Natural killer cell (primary cell): ENCODE results near the gene TSSK6. TPM values are rescaled to one million over a fixed set of nuclear protein-coding genes. Genes with fewer than 3 reads are reported as not detected.

Experiments
- ATAC-seq, 3 donors: fragments of 150-1000 bp in 2 of 3; fragments of 200-7000 bp in 1 of 3; cut with Tn5 transposase; 1 replicate in 1 of 3; 2 replicates in 2 of 3; pipeline ENCODE4 v1.10.0; 2021; ENCODE audit warnings: mild to moderate bottlenecking in 2 of 3, moderate library complexity in 2 of 3
- DNase-seq, 2 donors: peaks; one replicate each; pipeline versions ENCODE4 v3.0.0 to v3.0.0-alpha.2; 2013 to 2021; ENCODE audit warnings: mixed read lengths in 1 of 2
- H3K27ac ChIP-seq: one replicate; pipeline ENCODE4 v1.5.1; 2013; ENCODE audit warnings: mild to moderate bottlenecking, low read length
- H3K27me3 ChIP-seq: one replicate; pipeline ENCODE4 v1.6.1; 2013; ENCODE audit warnings: low read length; ENCODE audit not compliant: control insufficient read depth, insufficient read depth
- H3K36me3 ChIP-seq: one replicate; pipeline ENCODE4 v1.6.1; 2013; ENCODE audit warnings: low read length; ENCODE audit not compliant: control insufficient read depth, insufficient read depth
- H3K4me1 ChIP-seq: one replicate; pipeline ENCODE4 v1.6.1; 2013; ENCODE audit warnings: low read length; ENCODE audit not compliant: control insufficient read depth, insufficient read depth
- H3K4me3 ChIP-seq: one replicate; pipeline ENCODE4 v1.5.1; 2013; ENCODE audit warnings: low read length
- H3K9me3 ChIP-seq: one replicate; pipeline ENCODE4 v1.6.1; 2013; ENCODE audit warnings: low read length; ENCODE audit not compliant: control insufficient read depth, insufficient read depth
- H3K27ac Mint-ChIP-seq, 2 donors: one replicate each; pipeline ENCODE4 v1.8.0; 2022; ENCODE audit warnings: mild to moderate bottlenecking in 2 of 2, mixed read lengths in 2 of 2, moderate library complexity in 1 of 2
- H3K27me3 Mint-ChIP-seq, 2 donors: one replicate each; pipeline ENCODE4 v1.8.0; 2022; ENCODE audit warnings: low read depth in 2 of 2, mixed read lengths in 2 of 2
- H3K36me3 Mint-ChIP-seq: one replicate; pipeline ENCODE4 v1.8.0; 2022; ENCODE audit warnings: mixed read lengths
- H3K4me1 Mint-ChIP-seq, 2 donors: one replicate each; pipeline ENCODE4 v1.8.0; 2022; ENCODE audit warnings: mixed read lengths in 2 of 2
- H3K4me3 Mint-ChIP-seq: one replicate; pipeline ENCODE4 v1.8.0; 2022; ENCODE audit warnings: mild to moderate bottlenecking, moderate library complexity, mixed read lengths
- H3K9me3 Mint-ChIP-seq, 2 donors: one replicate each; pipeline ENCODE4 v1.8.0; 2022; ENCODE audit warnings: mixed read lengths in 2 of 2
- WGBS: methylation state at CpG from one replicate; pipeline ENCODE4 v1.1.7; 2013; ENCODE audit warnings: missing lambda C conversion rate; ENCODE audit not compliant: insufficient coverage; 5-methylcytosine and 5-hydroxymethylcytosine counted together
- intact Hi-C: fragments of 100-400 bp; cut with micrococcal nuclease; formaldehyde crosslinking; loops from one replicate; pipeline ENCODE4 v1.14.2; 2022
- total RNA-seq, 4 donors: library from RNA; stranded (reverse); fragments of 120-200 nt in 1 of 4; gene quantifications; one replicate each; pipeline versions ENCODE4 v1.2.3 to v1.2.4, GENCODE V29; 2013 to 2022
- TF ChIP-seq, protein P1 (sequence below): fragments of 200-600 bp; IDR thresholded peaks from one replicate; pipeline ENCODE4 v1.8.0; 2022; ENCODE audit warnings: antibody characterized with exemption

The TSSK6 gene
- total RNA-seq, 3 donors from 2014 or later (not counting 1 experiment from before 2014, with no cell fraction given) = 2.2 to 2.5 (median 2.3) TPM

DNA sequence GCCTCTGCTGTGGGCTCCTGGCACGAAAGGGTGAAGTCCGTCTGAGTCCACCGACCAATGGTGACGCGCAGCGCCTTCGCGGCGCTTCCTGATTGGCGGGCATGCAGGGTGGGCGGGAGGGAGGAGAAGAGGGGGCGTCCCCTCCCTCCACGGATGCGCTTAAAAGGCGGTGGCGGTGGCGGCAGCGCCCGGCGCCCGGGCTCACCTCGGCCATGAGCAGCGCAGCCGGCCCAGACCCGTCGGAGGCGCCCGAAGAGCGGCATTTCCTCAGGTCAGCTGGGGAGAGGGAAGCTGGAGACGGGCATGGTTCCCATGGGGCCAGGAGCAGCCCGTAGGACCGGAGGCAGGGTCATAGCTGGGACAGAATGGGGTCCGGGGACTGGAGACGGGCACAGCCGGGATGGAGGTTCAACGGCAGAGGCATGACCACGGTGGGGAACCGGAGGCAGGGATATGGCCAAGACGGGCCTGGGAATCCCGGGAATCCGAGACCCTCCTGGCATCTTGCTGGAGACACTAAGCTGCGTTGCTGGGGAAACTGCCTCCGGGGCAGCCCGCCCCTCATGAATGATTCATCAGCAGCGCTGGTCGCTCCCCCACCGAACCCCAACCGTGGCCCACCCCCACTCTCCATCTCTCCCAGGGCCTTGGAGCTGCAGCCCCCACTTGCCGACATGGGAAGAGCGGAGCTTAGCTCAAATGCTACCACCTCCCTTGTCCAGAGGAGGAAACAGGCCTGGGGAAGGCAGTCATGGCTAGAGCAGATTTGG lies 13.6 kb upstream of the TSSK6 start, which contains the start of gene YJEFN3:
YJEFN3 (plus strand) TSS at position 191 of the 770 bp plus-strand sequence; CDS start at position 213, 22 bp downstream.
- no peaks in the 10 kb centered on the region for H3K36me3 Mint-ChIP-seq
- no peaks in the 10 kb centered on the region for H3K27me3 ChIP-seq
- 95% methylated on average over 50 of the region's 50 CpGs for WGBS
- no peak within 1 kb of the TSS for H3K4me3 ChIP-seq
- no peak within 1 kb of the TSS for H3K27ac ChIP-seq
- TF ChIP-seq, protein P1, sequence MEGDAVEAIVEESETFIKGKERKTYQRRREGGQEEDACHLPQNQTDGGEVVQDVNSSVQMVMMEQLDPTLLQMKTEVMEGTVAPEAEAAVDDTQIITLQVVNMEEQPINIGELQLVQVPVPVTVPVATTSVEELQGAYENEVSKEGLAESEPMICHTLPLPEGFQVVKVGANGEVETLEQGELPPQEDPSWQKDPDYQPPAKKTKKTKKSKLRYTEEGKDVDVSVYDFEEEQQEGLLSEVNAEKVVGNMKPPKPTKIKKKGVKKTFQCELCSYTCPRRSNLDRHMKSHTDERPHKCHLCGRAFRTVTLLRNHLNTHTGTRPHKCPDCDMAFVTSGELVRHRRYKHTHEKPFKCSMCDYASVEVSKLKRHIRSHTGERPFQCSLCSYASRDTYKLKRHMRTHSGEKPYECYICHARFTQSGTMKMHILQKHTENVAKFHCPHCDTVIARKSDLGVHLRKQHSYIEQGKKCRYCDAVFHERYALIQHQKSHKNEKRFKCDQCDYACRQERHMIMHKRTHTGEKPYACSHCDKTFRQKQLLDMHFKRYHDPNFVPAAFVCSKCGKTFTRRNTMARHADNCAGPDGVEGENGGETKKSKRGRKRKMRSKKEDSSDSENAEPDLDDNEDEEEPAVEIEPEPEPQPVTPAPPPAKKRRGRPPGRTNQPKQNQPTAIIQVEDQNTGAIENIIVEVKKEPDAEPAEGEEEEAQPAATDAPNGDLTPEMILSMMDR = no peak
- intact Hi-C loops = no loop called here
- peaks cover 21% of the 10 kb centered on the region for H3K36me3 ChIP-seq
- no peaks in the 10 kb centered on the region for H3K27me3 Mint-ChIP-seq
- no peaks in the 10 kb centered on the region for H3K9me3 ChIP-seq
- ATAC-seq = no peak
- peaks cover 11% of the 10 kb centered on the region for H3K4me1 ChIP-seq
- H3K4me3 Mint-ChIP-seq = no peak within 1 kb of the TSS
- DNase-seq = no peak
- peaks cover 6 to 17% of the 10 kb centered on the region in 2 donors for H3K4me1 Mint-ChIP-seq
- H3K9me3 Mint-ChIP-seq = no peaks in the 10 kb centered on the region
- H3K27ac Mint-ChIP-seq = peak within 1 kb of the TSS in 1 of 2 donors; percentile 20

GRCh38 chr19:19527674-19528625 lies 12.6 kb upstream of the TSSK6 start:
- intact Hi-C loops = no loop called here
- Histone ChIP-seq H3K27me3 (no peaks in the 10 kb centered on the region), H3K4me1 (peaks cover 11% of the 10 kb centered on the region), H3K4me3 (no peak overlapping the region), H3K36me3 (peaks cover 21% of the 10 kb centered on the region), H3K9me3 (no peaks in the 10 kb centered on the region), H3K27ac (no peak overlapping the region)
- TF ChIP-seq, protein P1 = no peak
- DNase-seq (no peak), ATAC-seq (no peak)
- Mint-ChIP-seq H3K27ac (no peak overlapping the region), H3K27me3 (no peaks in the 10 kb centered on the region), H3K4me3 (no peak overlapping the region), H3K36me3 (no peaks in the 10 kb centered on the region), H3K4me1 (peaks cover 6 to 15% of the 10 kb centered on the region in 2 donors), H3K9me3 (no peaks in the 10 kb centered on the region)
- 94% methylated on average over 27 of the region's 27 CpGs for WGBS

DNA sequence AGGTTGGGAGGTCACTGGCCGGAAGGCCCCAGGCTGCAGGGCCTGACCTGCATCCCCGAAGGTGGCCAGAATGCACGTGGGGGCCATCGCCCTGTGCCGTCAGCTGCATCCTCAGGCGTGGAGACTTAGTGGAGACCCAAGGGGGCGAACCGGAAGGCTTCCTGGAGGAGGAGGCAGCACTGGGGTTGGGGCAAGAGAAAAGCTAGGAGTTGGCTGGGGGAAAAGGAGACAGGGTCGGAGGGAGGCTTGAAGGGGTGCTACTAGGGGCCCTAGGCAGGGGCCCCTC lies 12.0 kb upstream of the TSSK6 start:
- no peaks in the 10 kb centered on the region for H3K9me3 Mint-ChIP-seq
- intact Hi-C loops = no loop called here
- DNase-seq (no peak), ATAC-seq (no peak)
- H3K27me3 Mint-ChIP-seq = no peaks in the 10 kb centered on the region
- Histone ChIP-seq H3K27me3 (no peaks in the 10 kb centered on the region), H3K9me3 (no peaks in the 10 kb centered on the region), H3K36me3 (peaks cover 21% of the 10 kb centered on the region), H3K4me3 (no peak overlapping the region), H3K4me1 (peaks cover 5% of the 10 kb centered on the region), H3K27ac (no peak overlapping the region)
- TF ChIP-seq, protein P1 = no peak
- H3K4me3 Mint-ChIP-seq = no peak overlapping the region
- no peaks in the 10 kb centered on the region for H3K36me3 Mint-ChIP-seq
- 73% methylated on average over 9 of the region's 9 CpGs for WGBS
- no peak overlapping the region for H3K27ac Mint-ChIP-seq
- H3K4me1 Mint-ChIP-seq = peaks cover 5 to 14% of the 10 kb centered on the region in 2 donors
